Kidney capillary endothelial cell (primary cell): ENCODE results near the gene FBN2.
A peak's percentile ranks its signal among the peaks of the same experiment; 100 is the strongest.

Experiments
- DNase-seq: peaks from one replicate; pipeline ENCODE4 v3.0.0-alpha.2; 2018; ENCODE audit warnings: low spot score

Gene FBN2

DNA sequence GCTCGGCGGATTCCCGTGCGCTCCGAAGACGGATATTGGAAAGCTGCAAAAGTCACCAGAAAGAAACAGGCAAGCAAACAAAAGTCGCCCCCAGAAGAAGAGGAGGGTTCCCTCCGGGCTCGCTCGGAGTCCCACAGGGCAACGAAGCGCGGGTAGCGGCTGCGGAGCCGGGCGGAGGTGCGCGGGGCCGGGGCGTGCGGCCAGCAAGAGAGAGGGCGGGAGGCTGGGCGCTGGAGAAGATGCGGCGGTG lies at the start of gene FBN2:
FBN2 (minus strand) TSS at position 246 of the 250 bp plus-strand sequence. CDS start 642 bp downstream, outside the sequence.
- peak; percentile 12 for DNase-seq

DNA sequence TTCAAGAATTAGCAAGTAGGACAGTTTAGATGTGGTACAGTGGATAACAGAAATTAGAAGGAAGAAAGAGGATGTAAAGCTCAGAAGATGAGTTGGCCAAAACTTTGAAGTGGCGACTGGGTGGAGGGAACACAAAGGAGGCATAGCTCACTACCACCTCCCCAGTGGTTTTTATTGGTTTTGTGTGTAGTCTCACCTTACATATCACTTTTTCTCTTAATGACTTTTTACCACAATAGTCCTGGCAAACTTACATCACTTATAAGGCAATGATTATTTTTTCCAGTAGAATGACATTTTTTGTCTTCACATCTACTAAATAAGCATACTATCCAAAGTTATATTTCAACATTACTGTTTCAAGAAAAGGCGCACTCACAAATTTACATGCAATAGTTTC lies 49.2 kb upstream of the FBN2 start:
- DNase-seq: no peak

- no peak for DNase-seq
Observed at GRCh38 chr5:128586848-128587247, 48.8 kb upstream of the FBN2 start.

- DNase-seq: no peak
Observed at GRCh38 chr5:128579639-128580038, 41.6 kb upstream of the FBN2 start.

DNA sequence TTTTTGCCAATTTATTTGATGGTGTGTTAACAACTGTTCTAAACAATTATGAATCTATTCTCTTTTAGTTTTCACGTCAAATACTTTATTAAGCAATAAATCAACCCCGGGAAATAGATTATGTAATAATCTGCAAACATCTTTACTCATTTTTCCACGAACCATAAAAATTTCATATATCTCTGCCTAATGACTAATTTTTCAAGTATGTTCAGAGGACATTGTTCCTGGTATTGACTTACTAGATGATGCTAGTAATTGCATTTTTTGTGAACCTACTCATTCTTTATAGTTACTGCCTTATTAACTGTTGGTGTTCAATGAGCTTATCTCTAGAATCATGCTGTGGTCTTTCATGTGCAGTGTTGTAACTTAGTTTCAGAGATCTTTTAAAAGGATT lies 41.0 kb upstream of the FBN2 start:
- no peak for DNase-seq

GRCh38 chr5:128574041-128574440 lies 36.0 kb upstream of the FBN2 start:
- no peak for DNase-seq

GRCh38 chr5:128572930-128573319 lies 34.9 kb upstream of the FBN2 start:
- no peak for DNase-seq

- DNase-seq: no peak
Observed at GRCh38 chr5:128572051-128572929, 34.2 kb upstream of the FBN2 start.

- DNase-seq: no peak
Observed at GRCh38 chr5:128566178-128566577, 28.1 kb upstream of the FBN2 start.

DNA sequence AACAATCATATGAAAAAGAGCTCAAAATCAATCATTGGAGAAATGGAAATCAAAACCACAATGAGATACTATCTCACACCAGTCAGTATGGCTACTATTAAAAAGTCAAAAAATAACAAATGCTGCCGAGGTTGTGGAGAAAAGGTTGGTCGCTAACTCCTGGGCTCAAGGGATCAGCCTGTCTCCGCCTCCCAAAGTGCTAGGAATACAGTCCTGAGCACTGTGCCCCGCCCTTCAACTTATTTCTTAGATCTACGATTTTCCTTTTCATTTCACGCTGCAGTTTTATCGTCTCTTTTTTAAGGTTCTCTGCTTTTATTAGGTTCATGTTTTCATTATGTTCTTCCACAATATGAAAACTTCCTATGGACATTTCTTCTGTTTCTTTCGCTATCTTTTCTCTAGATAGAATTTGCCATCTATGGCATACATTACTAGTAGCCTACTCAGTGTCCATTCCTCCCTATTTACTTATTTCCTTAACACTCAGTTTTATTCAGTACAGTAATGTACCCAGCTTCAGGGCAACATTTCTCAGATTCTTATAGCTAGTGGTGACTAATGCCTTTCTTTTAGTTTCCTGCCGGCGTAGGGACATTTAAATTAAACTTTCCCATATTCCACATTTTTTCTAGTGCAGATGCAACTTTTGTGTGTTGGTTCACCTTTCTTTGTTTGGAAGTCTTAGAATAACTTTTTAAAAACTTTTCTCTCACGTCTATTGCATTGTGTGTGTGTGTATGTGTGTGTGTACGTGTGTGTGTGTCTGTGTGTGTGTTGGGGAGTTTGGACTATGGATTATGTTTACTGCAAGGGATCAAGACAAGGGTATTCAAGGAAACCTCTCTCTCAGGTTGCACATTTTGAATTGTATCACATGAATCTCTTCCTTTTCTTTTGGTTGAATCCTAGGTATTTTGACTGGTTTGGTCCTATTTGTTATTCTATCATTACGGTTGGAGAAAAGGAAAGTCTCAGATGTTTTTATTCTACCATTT lies 21.6 kb upstream of the FBN2 start:
- DNase-seq: no peak

- DNase-seq: no peak
Observed at GRCh38 chr5:128553747-128554146, 15.7 kb upstream of the FBN2 start.

DNA sequence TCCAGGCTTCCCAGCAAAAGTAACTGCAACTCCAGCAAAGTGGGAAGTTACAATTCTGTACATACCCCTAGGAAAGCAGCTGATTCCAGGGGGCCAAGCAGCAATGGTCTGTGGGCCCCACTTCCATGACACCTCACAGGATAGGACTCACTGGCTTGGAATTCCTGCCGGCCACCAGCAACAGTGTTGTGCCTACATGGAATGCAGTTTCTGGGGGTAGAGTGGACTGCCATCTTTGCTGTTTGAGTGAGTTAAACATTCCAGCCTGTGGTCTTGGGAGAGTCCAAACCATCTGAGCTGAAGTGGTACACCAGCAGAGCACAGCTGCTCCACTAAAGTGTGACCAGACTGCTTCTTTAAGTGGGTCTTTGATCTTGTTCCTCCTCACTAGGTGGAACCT lies 13.4 kb upstream of the FBN2 start:
- DNase-seq: no peak

- no peak for DNase-seq
Observed at GRCh38 chr5:128549496-128549895, 11.5 kb upstream of the FBN2 start.

DNA sequence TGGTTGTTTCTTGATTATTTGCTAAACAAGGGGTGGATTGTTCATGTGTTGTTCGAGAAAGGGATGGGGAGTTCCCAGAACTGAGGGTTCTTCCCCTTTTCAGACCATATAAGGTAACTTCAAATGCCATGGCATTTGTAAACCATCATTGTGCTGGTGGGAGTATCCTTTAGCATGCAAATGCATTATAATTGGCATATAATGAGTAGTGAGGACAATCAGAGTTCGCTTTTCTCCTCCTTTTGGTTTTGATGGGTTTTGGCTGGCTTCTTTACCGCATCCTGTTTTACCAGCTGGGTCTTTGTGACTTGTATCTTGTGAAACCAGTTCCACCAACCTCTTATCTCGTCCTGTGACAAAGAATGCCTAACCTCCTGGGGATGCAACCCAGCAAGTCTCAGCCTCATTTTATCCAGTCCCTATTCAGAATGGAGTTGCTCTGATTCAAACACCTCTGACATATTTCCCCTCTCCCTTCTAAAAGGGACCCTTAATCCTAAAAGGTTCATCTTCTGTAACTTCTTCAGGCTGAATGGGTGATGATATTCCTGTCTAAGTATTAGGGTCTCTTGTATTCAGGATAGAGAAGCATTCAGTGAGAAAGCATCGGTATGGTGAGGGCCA lies 8.7 kb upstream of the FBN2 start:
- DNase-seq: no peak

GRCh38 chr5:128541385-128541784 lies 3.3 kb upstream of the FBN2 start:
- no peak for DNase-seq

DNA sequence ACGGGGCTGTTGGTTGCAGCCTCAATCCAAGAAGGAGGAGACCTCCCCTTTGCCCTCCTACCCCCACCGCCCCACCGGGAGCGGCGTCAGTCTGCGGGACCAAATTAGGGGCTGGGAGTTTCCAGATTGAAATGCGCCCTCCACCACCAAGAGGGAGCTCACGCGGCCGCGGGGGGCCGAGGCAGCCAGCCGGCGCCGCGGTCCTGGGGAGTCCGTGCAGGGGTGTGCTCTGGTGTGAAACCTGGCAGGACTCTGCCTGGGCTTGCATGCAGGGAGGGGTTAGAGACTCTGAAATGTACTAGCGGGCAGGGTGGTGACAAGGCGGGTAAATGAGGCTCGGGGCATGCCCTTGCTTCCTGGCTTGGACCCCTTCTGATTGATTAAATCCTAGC lies 989 bp upstream of the FBN2 start:
- DNase-seq: no peak

- DNase-seq: no peak
Observed at GRCh38 chr5:128538250-128539037, 399 bp upstream of the FBN2 start.

DNA sequence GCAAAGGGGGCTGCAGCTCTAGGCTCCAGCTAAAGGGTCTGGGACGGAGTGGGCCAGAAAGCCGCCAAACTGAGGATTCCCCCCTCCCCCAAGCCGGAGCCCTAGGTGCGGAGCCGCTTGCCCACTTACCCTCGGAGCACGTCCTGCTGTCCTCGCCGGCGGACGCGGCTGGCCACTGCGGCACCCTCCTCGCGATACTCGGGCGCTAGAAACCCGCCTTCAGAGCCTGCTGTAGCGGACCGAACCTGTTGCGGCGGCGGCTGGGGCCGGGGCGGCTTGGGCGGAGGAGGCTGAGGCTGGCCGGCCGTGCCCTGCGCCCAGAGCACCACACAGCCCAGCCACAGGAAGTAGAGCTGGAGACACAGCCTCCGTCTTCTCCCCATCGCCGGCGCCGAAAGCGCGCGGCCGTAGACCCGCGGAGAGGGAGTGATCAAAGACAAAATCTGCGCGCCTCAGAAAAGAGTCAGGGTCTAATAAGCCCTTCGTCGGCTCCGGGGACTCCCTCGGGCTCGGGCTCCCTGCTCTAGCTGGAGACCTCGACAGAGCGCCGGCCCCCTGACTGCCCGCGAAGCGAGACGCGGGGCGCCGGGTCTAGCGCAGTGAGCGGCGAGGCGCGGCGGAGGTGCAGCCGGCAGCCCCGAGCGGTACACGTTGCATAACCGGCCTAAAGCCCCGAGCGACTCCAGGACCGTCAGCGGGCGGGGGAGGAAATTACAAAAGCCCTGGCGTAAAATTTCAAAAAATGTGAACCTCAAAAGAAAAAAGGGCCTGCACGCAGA lies 635 bp downstream of the FBN2 start:
- peak; percentile 18 for DNase-seq

GRCh38 chr5:128536254-128537220 lies 1.5 kb downstream of the FBN2 start:
- no peak for DNase-seq

DNA sequence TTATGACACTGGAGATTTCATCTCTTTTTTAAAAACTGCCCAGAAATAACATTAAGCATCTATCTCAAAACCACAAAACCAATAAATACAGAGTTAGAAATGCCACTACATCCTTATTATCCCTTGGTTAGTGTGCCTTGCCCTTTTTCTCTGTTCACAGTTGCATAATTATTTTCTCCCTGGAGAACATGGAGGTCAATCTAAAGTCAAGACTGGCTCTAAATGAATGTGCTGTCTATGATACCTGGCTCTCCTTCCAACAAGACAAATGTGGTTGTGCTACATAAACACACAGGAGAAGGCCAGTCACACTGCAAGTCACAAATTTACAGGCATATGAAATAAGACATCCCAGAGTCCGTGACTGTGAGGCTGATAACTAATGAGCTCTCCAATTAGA lies 2.8 kb downstream of the FBN2 start:
- DNase-seq: no peak
